HEK293 (cell line): Measurements from ENCODE around the gene ZNF593OS.

Experiments
- FEZF1 ChIP-seq: fragments of 450-650 bp; formaldehyde crosslinking; IDR thresholded peaks from 2 replicates; pipeline ENCODE4 v1.5.1; 2016; ENCODE audit warnings: missing biosample characterization, missing genetic modification characterization
- GLIS2 ChIP-seq: fragments of 450-650 bp; formaldehyde crosslinking; IDR thresholded peaks from 2 replicates; pipeline ENCODE4 v1.5.1; 2016; ENCODE audit warnings: missing biosample characterization, missing genetic modification characterization
- SCRT1 ChIP-seq: fragments of 450-650 bp; formaldehyde crosslinking; IDR thresholded peaks from 2 replicates; pipeline ENCODE4 v1.5.1; 2016; ENCODE audit warnings: missing biosample characterization, missing genetic modification characterization, borderline replicate concordance
- SP7 ChIP-seq: fragments of 450-650 bp; formaldehyde crosslinking; IDR thresholded peaks from 2 replicates; pipeline ENCODE4 v1.5.1; 2016; ENCODE audit warnings: missing biosample characterization, missing genetic modification characterization
- TCF7L2 ChIP-seq: IDR thresholded peaks from 2 replicates; pipeline ENCODE4 v1.6.1; 2011; ENCODE audit warnings: low read depth, mild to moderate bottlenecking, inconsistent platforms, low read length, moderate library complexity, borderline replicate concordance
- YY2 ChIP-seq: fragments of 450-650 bp; formaldehyde crosslinking; IDR thresholded peaks from 2 replicates; pipeline ENCODE4 v1.5.1; 2016; ENCODE audit warnings: missing biosample characterization, missing genetic modification characterization
- ZBTB21 ChIP-seq: fragments of 450-650 bp; formaldehyde crosslinking; IDR thresholded peaks from 2 replicates; pipeline ENCODE4 v1.5.1; 2017; ENCODE audit warnings: missing biosample characterization, missing genetic modification characterization
- ZBTB48 ChIP-seq: fragments of 450-650 bp; formaldehyde crosslinking; IDR thresholded peaks from 2 replicates; pipeline ENCODE4 v1.5.1; 2016; ENCODE audit warnings: missing biosample characterization, missing genetic modification characterization
- ZBTB7A ChIP-seq: fragments of 450-650 bp; formaldehyde crosslinking; IDR thresholded peaks from 2 replicates; pipeline ENCODE4 v1.5.1; 2016; ENCODE audit warnings: low read depth, missing biosample characterization, missing genetic modification characterization
- ZNF155 ChIP-seq: fragments of 450-650 bp; formaldehyde crosslinking; IDR thresholded peaks from 2 replicates; pipeline ENCODE4 v1.5.1; 2016; ENCODE audit warnings: missing biosample characterization, missing genetic modification characterization
- ZNF157 ChIP-seq: fragments of 450-650 bp; formaldehyde crosslinking; IDR thresholded peaks from 2 replicates; pipeline ENCODE4 v1.5.1; 2016; ENCODE audit warnings: missing biosample characterization, missing genetic modification characterization
- ZNF266 ChIP-seq: fragments of 450-650 bp; formaldehyde crosslinking; IDR thresholded peaks from 2 replicates; pipeline ENCODE4 v1.5.1; 2016; ENCODE audit warnings: missing biosample characterization, missing genetic modification characterization, low read depth
- ZNF335 ChIP-seq: fragments of 450-650 bp; formaldehyde crosslinking; conservative IDR thresholded peaks from 2 replicates; pipeline ENCODE4 v1.5.1; 2016; ENCODE audit warnings: missing biosample characterization, missing genetic modification characterization
- ZNF48 ChIP-seq: fragments of 450-650 bp; formaldehyde crosslinking; IDR thresholded peaks from 2 replicates; pipeline ENCODE4 v1.5.1; 2016; ENCODE audit warnings: missing biosample characterization, missing genetic modification characterization
- ZNF501 ChIP-seq: fragments of 450-650 bp; formaldehyde crosslinking; IDR thresholded peaks from 2 replicates; pipeline ENCODE4 v1.5.1; 2016; ENCODE audit warnings: missing biosample characterization, missing genetic modification characterization
- ZNF510 ChIP-seq: fragments of 450-650 bp; formaldehyde crosslinking; IDR thresholded peaks from 2 replicates; pipeline ENCODE4 v1.5.1; 2018; ENCODE audit warnings: mild to moderate bottlenecking, missing genetic modification characterization, missing biosample characterization; ENCODE audit not compliant: insufficient replicate concordance
- ZNF521 ChIP-seq: fragments of 450-650 bp; formaldehyde crosslinking; IDR thresholded peaks from 2 replicates; pipeline ENCODE4 v1.5.1; 2017; ENCODE audit warnings: missing biosample characterization, mild to moderate bottlenecking, missing genetic modification characterization
- ZNF529 ChIP-seq: fragments of 450-650 bp; formaldehyde crosslinking; IDR thresholded peaks from 2 replicates; pipeline ENCODE4 v1.5.1; 2017; ENCODE audit warnings: missing genetic modification characterization, missing biosample characterization; ENCODE audit not compliant: insufficient replicate concordance
- ZNF560 ChIP-seq: fragments of 450-650 bp; formaldehyde crosslinking; IDR thresholded peaks from 2 replicates; pipeline ENCODE4 v1.5.1; 2017; ENCODE audit warnings: missing biosample characterization, missing genetic modification characterization, borderline replicate concordance
- ZNF561 ChIP-seq: fragments of 450-650 bp; IDR thresholded peaks from 2 replicates; pipeline ENCODE4 v1.5.1; 2018; ENCODE audit warnings: missing biosample characterization, missing genetic modification characterization, borderline replicate concordance
- ZNF670 ChIP-seq: fragments of 450-650 bp; formaldehyde crosslinking; IDR thresholded peaks from 2 replicates; pipeline ENCODE4 v1.5.1; 2016; ENCODE audit warnings: missing biosample characterization, missing genetic modification characterization, low read depth
- ZNF76 ChIP-seq: fragments of 450-650 bp; formaldehyde crosslinking; IDR thresholded peaks from 2 replicates; pipeline ENCODE4; 2016; ENCODE audit warnings: low read depth, missing biosample characterization, missing genetic modification characterization, borderline replicate concordance
- ZNF791 ChIP-seq: fragments of 450-650 bp; formaldehyde crosslinking; IDR thresholded peaks from 2 replicates; pipeline ENCODE4 v1.5.1; 2016; ENCODE audit warnings: missing biosample characterization, missing genetic modification characterization
- TF ChIP-seq, protein P1 (sequence below): fragments of 450-650 bp; formaldehyde crosslinking; IDR thresholded peaks from 2 replicates; pipeline ENCODE4 v1.5.1; 2017; ENCODE audit warnings: missing biosample characterization, missing genetic modification characterization
- TF ChIP-seq, protein P2 (sequence below): fragments of 450-650 bp; formaldehyde crosslinking; IDR thresholded peaks from 2 replicates; pipeline ENCODE4 v1.5.1; 2016; ENCODE audit warnings: missing biosample characterization, missing genetic modification characterization
- TF ChIP-seq, protein P3 (sequence below): fragments of 450-650 bp; formaldehyde crosslinking; IDR thresholded peaks from 2 replicates; pipeline ENCODE4 v1.5.1; 2016; ENCODE audit warnings: missing biosample characterization, missing genetic modification characterization
- TF ChIP-seq, protein P4 (sequence below): fragments of 450-650 bp; formaldehyde crosslinking; IDR thresholded peaks from 2 replicates; pipeline ENCODE4 v1.5.1; 2016; ENCODE audit warnings: missing biosample characterization, missing genetic modification characterization
- TF ChIP-seq, protein P5 (sequence below): fragments of 450-650 bp; IDR thresholded peaks from 2 replicates; pipeline ENCODE4 v1.5.1; 2018; ENCODE audit warnings: missing biosample characterization, missing genetic modification characterization

ZNF593OS gene

DNA sequence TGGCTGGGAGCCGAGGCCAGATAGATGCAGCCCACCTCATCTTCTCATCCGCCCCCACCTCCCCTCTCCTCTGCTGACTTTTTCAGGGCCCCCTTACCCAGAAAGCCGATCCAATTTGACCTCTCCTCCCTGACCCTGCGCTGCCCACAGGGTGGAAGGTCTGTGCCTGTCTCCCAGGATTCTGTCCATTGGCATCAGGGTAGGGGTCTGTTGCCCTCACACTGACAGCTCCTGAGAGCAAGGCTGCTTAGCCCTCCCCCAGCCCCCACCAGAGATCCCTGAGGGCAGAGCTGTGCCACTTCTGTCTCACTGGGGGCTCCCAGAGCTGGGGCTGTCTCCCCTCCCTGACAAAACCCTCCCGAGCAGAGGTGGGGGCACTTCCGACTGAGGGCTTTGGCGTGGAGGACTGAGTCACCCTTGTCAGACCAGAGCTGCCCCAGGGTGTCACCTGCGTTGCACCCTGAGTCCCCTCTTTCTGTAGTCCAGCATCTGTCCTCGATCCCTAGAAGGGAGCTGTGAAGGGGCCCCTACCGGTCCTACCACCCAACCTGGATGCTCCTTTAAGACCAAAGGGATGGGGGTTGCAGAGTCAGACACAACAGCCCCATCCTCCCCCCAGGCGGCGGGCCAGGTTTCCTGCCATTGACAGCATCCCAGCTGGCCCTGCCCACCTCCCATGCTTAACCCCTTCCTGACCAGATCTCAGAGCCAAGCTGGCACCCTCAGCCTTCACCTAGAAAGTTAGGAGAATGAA, 15.2 kb downstream of the ZNF593OS start (continued):
- TF ChIP-seq, protein P1, sequence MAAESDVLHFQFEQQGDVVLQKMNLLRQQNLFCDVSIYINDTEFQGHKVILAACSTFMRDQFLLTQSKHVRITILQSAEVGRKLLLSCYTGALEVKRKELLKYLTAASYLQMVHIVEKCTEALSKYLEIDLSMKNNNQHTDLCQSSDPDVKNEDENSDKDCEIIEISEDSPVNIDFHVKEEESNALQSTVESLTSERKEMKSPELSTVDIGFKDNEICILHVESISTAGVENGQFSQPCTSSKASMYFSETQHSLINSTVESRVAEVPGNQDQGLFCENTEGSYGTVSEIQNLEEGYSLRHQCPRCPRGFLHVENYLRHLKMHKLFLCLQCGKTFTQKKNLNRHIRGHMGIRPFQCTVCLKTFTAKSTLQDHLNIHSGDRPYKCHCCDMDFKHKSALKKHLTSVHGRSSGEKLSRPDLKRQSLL (tag by site-specific recombination), result no peak
- TF ChIP-seq ZNF335 (tag by site-specific recombination) (no peak), ZNF561 (no peak), ZBTB48 (tag by site-specific recombination) (peak; percentile 58; the same call in 1 of the 2 replicates), ZNF76 (tag by site-specific recombination) (no peak), ZBTB7A (tag by site-specific recombination) (no peak), ZNF48 (tag by site-specific recombination) (no peak), ZNF501 (no peak), GLIS2 (peak; percentile 50; the same call in 1 of the 2 replicates), ZNF155 (no peak), ZNF529 (tag by site-specific recombination) (no peak), ZNF157 (tag by site-specific recombination) (no peak), ZNF510 (tag by site-specific recombination) (no peak), YY2 (tag by site-specific recombination) (no peak), ZNF670 (no peak), ZNF560 (tag by site-specific recombination) (no peak), SCRT1 (tag by site-specific recombination) (no peak), FEZF1 (tag by site-specific recombination) (no peak), ZNF791 (tag by site-specific recombination) (no peak), SP7 (tag by site-specific recombination) (0 out of 2 replicates have a peak, but pooled peaks have one; percentile 10), ZNF521 (no peak), ZNF266 (tag by site-specific recombination) (no peak), TCF7L2 (no peak), ZBTB21 (no peak)
- TF ChIP-seq, protein P2, sequence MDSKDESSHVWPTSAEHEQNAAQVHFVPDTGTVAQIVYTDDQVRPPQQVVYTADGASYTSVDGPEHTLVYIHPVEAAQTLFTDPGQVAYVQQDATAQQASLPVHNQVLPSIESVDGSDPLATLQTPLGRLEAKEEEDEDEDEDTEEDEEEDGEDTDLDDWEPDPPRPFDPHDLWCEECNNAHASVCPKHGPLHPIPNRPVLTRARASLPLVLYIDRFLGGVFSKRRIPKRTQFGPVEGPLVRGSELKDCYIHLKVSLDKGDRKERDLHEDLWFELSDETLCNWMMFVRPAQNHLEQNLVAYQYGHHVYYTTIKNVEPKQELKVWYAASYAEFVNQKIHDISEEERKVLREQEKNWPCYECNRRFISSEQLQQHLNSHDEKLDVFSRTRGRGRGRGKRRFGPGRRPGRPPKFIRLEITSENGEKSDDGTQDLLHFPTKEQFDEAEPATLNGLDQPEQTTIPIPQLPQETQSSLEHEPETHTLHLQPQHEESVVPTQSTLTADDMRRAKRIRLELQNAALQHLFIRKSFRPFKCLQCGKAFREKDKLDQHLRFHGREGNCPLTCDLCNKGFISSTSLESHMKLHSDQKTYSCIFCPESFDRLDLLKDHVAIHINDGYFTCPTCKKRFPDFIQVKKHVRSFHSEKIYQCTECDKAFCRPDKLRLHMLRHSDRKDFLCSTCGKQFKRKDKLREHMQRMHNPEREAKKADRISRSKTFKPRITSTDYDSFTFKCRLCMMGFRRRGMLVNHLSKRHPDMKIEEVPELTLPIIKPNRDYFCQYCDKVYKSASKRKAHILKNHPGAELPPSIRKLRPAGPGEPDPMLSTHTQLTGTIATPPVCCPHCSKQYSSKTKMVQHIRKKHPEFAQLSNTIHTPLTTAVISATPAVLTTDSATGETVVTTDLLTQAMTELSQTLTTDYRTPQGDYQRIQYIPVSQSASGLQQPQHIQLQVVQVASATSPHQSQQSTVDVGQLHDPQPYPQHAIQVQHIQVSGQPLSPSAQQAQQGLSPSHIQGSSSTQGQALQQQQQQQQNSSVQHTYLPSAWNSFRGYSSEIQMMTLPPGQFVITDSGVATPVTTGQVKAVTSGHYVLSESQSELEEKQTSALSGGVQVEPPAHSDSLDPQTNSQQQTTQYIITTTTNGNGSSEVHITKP (tag by site-specific recombination), result 0 out of 2 replicates have a peak, but pooled peaks have one; percentile 27
- TF ChIP-seq, protein P3, sequence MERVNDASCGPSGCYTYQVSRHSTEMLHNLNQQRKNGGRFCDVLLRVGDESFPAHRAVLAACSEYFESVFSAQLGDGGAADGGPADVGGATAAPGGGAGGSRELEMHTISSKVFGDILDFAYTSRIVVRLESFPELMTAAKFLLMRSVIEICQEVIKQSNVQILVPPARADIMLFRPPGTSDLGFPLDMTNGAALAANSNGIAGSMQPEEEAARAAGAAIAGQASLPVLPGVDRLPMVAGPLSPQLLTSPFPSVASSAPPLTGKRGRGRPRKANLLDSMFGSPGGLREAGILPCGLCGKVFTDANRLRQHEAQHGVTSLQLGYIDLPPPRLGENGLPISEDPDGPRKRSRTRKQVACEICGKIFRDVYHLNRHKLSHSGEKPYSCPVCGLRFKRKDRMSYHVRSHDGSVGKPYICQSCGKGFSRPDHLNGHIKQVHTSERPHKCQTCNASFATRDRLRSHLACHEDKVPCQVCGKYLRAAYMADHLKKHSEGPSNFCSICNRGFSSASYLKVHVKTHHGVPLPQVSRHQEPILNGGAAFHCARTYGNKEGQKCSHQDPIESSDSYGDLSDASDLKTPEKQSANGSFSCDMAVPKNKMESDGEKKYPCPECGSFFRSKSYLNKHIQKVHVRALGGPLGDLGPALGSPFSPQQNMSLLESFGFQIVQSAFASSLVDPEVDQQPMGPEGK (tag by site-specific recombination), result 0 out of 2 replicates have a peak, but pooled peaks have one; percentile 35
- TF ChIP-seq, protein P4, sequence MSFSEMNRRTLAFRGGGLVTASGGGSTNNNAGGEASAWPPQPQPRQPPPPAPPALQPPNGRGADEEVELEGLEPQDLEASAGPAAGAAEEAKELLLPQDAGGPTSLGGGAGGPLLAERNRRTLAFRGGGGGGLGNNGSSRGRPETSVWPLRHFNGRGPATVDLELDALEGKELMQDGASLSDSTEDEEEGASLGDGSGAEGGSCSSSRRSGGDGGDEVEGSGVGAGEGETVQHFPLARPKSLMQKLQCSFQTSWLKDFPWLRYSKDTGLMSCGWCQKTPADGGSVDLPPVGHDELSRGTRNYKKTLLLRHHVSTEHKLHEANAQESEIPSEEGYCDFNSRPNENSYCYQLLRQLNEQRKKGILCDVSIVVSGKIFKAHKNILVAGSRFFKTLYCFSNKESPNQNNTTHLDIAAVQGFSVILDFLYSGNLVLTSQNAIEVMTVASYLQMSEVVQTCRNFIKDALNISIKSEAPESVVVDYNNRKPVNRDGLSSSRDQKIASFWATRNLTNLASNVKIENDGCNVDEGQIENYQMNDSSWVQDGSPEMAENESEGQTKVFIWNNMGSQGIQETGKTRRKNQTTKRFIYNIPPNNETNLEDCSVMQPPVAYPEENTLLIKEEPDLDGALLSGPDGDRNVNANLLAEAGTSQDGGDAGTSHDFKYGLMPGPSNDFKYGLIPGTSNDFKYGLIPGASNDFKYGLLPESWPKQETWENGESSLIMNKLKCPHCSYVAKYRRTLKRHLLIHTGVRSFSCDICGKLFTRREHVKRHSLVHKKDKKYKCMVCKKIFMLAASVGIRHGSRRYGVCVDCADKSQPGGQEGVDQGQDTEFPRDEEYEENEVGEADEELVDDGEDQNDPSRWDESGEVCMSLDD (tag by site-specific recombination), result 0 out of 2 replicates have a peak, but pooled peaks have one; percentile 17
- TF ChIP-seq, protein P5, sequence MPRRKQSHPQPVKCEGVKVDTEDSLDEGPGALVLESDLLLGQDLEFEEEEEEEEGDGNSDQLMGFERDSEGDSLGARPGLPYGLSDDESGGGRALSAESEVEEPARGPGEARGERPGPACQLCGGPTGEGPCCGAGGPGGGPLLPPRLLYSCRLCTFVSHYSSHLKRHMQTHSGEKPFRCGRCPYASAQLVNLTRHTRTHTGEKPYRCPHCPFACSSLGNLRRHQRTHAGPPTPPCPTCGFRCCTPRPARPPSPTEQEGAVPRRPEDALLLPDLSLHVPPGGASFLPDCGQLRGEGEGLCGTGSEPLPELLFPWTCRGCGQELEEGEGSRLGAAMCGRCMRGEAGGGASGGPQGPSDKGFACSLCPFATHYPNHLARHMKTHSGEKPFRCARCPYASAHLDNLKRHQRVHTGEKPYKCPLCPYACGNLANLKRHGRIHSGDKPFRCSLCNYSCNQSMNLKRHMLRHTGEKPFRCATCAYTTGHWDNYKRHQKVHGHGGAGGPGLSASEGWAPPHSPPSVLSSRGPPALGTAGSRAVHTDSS (tag by site-specific recombination), result no peak
